ENCODE results near the gene TMEM101.

TMEM101 gene

DNA sequence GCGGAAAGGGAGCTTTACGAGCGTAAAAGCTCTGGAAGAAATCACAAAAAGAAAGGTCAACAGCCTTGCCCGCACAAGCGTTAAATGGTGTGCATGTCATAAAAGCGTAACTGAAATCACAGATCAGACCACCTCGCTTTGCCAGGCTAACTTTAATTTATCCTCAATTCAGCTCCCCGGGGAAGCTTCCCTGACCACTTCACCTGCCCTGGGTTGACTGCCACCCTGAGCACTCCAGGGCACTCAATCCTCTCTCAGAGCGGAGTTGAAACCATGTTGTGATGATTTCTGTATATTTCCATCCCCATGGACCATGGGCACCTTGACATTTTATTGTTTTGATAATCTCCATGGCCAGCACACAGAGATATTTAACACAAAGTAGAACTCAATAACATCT lies 26.5 kb downstream of the TMEM101 start:
- TF ChIP-seq, protein P1, sequence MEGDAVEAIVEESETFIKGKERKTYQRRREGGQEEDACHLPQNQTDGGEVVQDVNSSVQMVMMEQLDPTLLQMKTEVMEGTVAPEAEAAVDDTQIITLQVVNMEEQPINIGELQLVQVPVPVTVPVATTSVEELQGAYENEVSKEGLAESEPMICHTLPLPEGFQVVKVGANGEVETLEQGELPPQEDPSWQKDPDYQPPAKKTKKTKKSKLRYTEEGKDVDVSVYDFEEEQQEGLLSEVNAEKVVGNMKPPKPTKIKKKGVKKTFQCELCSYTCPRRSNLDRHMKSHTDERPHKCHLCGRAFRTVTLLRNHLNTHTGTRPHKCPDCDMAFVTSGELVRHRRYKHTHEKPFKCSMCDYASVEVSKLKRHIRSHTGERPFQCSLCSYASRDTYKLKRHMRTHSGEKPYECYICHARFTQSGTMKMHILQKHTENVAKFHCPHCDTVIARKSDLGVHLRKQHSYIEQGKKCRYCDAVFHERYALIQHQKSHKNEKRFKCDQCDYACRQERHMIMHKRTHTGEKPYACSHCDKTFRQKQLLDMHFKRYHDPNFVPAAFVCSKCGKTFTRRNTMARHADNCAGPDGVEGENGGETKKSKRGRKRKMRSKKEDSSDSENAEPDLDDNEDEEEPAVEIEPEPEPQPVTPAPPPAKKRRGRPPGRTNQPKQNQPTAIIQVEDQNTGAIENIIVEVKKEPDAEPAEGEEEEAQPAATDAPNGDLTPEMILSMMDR (IDR thresholded peaks at IDR 0.05; ENCODE audit: low read depth, low read length, missing control alignments): no peak
- no peak for DNase-seq (ENCODE audit: extremely low read depth, low read depth)
- no peak overlapping the region for H3K4me3 ChIP-seq (replicated peaks; ENCODE audit: low read depth, low read length)

DNA sequence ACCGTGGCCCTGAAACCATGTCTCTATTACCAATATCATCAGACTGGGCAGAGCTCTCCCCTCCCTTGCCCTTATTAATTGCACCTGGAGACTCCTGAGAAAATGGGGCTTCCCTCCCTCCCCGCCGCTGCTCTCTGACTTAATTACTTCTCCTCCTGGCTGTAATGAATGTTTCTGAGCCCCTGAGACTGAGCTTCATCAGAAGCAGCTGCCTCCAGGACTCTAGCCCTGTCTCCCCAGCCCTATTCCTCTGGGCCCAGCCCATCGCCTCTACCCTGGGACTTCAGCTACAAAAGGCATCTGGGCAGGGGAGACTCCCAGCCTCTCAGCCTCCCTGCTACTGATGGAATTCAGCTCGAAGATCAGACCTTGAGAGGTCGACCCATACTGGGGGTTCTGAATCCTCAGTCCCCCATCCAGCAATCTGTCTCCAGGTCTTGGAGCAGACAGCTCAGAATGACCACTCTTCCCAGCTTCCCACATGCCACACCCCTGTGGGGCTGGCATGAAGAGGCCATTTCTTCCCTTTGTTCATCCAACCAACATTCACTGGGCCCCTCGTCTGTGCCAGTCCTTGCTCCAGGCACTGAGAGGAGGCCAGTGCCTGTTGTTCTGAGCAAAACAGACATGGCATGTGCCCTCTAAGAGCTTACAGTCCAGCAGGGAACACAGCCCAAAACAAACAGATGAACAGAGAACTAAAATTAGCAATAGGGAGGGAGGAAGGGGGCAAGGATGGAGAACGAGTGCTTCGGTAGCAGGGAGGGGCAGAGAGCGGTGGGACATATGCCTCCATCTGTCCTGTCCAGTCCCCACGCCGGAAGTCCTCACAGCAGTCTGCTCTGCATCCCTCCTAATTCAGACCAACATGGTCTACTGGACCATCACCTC lies 27.4 kb downstream of the TMEM101 start:
- DNase-seq (ENCODE audit: extremely low read depth, low read depth): no peak
- no peak overlapping the region for H3K4me3 ChIP-seq (replicated peaks; ENCODE audit: low read depth, low read length)
- TF ChIP-seq, protein P1 (IDR thresholded peaks at IDR 0.05; ENCODE audit: low read depth, low read length, missing control alignments): no peak

DNA sequence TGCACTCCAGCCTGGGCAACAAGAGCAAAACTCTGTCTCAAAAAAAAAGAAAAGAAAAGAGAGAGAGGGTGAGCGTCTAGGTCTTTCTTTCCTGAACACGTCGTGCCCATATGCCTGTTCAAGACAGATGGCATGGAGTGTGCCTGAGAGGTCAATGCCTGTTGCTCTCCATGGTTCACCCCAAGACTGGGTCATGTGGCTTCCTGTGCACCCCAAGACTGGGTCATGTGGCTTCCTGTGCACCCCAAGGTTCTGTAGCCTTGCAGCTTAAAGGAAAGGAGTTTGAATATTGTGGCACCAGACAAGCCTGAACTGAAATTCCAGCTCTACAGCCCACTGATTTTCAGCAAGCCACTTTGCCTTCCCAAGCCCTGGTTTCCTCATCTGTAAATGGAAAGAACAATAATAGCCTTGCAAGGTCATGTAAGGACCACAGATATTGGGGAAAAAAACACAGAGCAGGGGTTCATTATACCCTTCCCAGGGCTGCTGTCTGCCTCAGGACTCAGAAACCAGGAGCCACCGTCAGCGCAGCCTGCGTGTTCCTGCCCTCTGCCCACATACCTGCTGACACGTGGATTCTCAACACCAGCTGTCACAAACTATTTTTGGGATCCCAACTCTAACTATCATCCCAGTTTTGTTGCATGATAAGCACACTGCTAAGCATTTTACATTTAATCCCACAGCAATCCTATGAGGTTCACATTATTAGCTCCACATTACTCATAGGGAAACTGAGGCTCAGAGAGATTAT lies 28.4 kb downstream of the TMEM101 start:
- no peak for DNase-seq (ENCODE audit: extremely low read depth, low read depth)
- H3K4me3 ChIP-seq (replicated peaks; ENCODE audit: low read depth, low read length): no peak overlapping the region
- TF ChIP-seq, protein P1 (IDR thresholded peaks at IDR 0.05; ENCODE audit: low read depth, low read length, missing control alignments): no peak

GRCh38 chr17:43984521-43984920 lies 30.2 kb downstream of the TMEM101 start:
- H3K4me3 ChIP-seq (replicated peaks; ENCODE audit: low read depth, low read length): peak overlapping the region; percentile 38; the same call in 1 of the 2 replicates
- TF ChIP-seq, protein P1 (IDR thresholded peaks at IDR 0.05; ENCODE audit: low read depth, low read length, missing control alignments): no peak
- DNase-seq (ENCODE audit: extremely low read depth, low read depth): no peak

DNA sequence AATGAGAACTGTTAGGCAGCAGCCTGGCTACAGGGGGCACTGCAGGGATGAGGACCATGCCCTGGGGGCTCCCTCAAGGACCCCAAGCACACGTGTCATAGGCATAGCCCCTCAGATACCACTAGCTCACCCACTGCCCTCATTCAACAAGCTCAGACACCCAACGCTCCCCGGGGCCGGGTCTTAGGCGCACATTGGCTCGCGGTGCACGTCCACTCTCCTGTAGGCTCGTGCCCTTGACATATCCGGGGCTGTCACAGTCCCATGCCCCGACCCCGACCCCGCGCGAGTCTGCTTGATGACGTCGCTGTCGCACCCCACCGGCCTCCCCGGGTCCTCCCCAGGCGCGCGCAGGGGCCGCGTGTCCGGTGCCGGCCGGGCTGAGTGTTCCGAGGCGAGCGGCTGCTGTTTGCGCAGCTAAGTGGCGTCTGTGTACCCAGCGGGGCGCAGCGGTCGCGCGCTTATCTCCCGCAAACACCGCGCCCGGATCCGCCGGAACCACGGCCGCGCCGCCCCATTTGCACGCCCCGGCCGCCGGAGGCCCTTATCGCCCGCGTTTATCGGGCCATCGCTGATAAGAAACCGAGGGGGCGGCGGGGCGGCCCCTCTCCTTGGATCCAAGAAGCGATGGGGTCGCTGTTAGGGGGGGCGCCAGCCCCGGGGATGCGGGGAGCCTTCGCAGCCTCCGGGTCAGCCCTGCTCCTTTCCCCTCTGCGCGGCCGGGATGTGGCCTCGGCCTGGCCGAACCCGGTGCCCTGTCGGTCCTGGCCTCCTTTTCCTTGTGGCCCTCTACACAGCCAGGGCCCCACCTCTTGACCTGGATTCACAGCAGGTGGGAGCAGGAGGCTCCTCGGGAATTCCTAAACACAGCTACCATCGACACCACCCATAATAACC lies 31.0 kb downstream of the TMEM101 start:
- H3K4me3 ChIP-seq (replicated peaks; ENCODE audit: low read depth, low read length): peak overlapping the region; percentile 38
- TF ChIP-seq, protein P1 (IDR thresholded peaks at IDR 0.05; ENCODE audit: low read depth, low read length, missing control alignments): peak; percentile 40
- no peak for DNase-seq (ENCODE audit: extremely low read depth, low read depth)

DNA sequence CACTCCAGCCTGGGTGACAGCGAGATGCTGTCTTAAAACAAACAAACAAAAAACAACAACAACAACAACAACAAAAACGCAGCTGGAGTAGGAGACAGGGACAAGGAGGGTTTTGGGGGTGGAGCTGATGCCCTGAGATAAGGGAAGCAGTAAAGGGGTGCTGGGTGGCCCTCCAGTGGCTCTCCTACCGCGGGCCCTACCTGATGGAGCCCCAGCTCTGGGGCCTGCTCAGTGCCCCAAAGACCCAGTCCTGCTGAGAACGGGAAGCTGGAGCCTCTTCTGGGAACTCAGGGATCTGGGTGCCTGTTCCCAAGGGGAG lies 31.6 kb downstream of the TMEM101 start:
- TF ChIP-seq, protein P1 (IDR thresholded peaks at IDR 0.05; ENCODE audit: low read depth, low read length, missing control alignments): no peak
- H3K4me3 ChIP-seq (replicated peaks; ENCODE audit: low read depth, low read length): no peak overlapping the region
- no peak for DNase-seq (ENCODE audit: extremely low read depth, low read depth)
